GM19023 (cell line): Measurements from ENCODE around the gene LIPN.
"Not testable (repeated sequence)": the region's sequence is repeated elsewhere in the genome, so short reads cannot be mapped to it uniquely, and the experiment has no call there.

Source experiments
- ATAC-seq: cut with Tn5 transposase; IDR thresholded peaks from one replicate; pipeline ENCODE4 v1.9.1; 2021; ENCODE audit warnings: mild to moderate bottlenecking, moderate library complexity; ENCODE audit not compliant: unreplicated experiment

LIPN gene, protein sequence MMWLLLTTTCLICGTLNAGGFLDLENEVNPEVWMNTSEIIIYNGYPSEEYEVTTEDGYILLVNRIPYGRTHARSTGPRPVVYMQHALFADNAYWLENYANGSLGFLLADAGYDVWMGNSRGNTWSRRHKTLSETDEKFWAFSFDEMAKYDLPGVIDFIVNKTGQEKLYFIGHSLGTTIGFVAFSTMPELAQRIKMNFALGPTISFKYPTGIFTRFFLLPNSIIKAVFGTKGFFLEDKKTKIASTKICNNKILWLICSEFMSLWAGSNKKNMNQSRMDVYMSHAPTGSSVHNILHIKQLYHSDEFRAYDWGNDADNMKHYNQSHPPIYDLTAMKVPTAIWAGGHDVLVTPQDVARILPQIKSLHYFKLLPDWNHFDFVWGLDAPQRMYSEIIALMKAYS

DNA sequence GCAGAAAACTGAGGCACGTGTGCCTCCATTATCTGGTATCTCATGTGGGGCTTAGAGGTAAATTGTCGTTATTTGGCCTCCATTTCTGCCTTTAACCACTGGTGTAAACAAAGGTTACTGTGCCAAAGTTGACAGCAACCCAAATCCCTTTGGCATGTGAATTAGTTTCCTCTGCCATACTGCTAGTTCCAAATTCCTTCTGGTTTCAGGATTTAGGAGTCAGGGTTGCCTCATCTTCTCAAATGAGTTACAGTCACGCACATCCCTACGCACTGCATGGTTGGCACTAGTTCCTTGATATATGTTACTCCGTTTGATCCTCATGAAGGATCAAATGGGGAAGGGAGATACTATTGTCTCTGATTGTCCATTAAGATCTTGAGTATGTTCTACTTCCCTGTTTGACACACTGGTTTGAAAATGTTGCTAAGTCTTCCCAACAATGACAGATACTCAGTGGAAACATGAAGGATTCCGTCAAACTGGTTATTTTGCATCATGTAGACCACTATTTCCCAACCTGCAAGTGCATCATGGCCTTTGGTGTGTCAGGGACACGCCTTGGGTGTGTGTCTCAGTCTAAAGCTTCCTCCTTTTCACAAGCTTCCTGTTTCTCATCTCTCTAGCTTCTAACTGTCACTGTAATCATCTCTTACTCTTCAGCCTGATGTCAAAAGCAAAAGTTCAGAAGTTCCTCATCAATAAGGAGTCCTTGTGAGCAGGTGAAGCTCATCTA, at the start of gene LIPN:
LIPN (plus strand) TSS at position 655 of the 736 bp plus-strand sequence. CDS start 1,386 bp downstream, outside the sequence.
- no peak for ATAC-seq

DNA sequence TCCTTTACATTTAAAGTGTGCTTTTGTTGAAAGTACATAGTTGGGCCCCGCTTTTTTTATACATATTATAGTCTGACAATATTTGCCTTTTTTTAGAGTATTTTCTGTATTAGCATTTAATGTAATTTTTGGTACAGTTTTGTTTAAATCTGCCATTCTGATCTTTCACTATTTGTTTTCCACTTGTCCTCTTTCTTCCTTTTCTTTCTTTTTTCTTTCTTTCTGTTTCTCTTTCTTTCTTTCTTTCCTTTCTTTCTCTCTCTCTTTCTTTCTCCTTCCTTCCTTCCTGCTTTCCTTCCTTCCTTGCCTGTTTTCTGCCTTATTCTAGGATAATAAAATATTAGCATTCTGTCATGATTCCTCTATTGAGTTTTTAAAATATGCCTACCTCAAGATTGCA, 44.3 kb upstream of the LIPN start:
- no peak for ATAC-seq

DNA sequence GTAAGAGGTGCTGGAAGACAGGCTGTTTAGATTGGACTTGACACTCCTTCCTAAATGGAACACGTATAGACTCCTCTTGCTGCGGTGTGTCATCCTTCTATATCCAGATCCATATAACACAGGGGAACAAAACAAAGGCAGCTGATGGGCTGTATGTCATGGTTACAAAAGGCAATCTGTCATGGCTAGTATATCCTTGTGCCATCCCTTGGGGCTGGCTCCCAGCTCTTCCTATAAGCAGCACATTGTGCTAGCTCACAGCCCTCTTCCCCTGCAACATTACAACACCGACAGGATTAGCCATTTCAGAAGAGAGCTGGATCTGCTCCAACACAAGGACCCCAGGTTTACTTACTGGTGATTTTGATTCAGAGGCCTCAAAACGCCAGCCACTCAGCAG, 38.4 kb upstream of the LIPN start:
- no peak for ATAC-seq

DNA sequence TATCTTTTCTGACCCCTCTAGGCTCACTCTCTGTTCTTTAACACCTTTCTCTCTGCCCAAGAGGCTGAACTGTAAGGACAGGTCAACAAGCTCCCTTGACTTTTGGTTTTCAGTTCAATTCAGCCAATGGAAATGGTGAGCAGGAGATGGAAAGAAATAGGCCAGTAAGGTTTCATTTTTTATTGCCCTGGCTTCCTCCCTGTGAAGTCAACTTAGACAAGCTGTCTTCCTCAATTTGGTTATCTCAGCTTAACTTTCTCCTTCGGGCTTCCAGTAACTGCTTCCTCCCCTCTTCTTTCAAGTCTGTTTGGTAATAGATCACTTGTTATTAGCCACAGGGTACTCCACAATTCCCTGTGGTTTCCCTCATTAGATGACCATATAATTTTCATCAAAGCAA, 34.0 kb upstream of the LIPN start:
- ATAC-seq, result no peak

DNA sequence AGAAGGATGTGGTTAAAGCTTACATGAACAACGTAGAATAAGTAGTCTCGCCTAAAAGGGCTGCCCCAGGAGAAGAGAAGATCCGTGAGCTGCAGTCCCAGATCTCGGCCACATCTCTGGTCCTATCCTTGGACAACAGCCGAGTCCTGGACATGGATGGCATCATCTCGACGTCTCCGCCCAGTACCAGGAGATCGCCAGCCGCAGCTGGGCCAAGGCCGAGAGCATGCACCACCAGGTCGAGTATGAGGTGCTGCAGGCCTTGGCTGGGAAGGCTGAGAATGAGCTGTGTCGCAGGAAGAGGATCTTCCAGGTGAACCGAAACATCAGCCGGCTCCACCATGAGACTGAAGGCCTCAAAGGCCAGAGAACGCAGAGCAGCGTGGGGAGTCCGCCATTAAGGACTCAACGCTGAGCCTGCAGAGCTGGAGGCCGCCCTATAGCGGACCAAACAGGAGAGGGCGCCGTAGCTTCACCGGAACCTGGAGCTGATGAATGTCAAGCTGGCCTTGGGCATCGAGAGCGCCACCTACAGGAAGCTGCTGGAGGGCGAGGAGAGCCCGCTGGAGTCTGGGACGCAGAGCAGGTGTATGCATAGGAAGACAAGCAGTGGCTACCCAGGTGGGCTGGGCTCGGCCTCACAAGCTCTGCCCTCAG, 31.6 kb upstream of the LIPN start:
- ATAC-seq, result no peak

DNA sequence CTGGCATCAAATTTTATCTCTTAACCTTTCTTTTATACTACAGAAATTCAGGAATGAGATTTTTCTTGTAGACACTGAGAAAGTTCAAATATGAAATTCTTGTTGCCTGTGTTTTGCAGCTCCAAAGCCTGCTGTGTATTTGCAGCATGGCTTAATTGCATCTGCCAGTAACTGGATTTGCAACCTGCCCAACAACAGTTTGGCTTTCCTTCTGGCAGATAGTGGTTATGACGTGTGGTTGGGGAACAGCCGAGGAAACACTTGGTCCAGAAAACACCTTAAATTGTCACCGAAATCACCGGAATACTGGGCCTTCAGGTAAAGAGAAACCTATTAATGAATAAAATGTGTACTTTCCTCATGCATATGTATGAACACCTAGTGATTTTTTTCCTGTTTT, 29.0 kb upstream of the LIPN start:
- ATAC-seq, result no peak

DNA sequence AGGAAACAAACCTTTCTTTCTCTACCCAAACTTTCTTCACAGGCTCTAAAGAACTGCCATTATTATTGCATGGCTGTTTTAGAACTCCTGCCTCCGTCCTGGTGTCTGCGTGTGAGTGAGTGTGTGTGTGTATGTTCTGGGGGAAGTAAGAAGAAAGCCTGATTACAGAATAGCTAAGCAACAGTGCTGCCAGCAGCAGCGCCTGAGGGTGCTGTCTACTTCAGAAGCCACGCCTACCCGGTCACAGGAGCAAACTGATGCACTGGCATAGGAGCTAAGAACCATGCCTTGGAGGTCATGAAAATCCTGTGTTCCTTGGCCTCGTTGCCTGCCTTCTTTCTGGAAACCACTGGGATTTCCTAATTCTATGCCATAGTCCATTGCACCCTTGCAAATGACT, 28.5 kb upstream of the LIPN start:
- ATAC-seq, result no peak

DNA sequence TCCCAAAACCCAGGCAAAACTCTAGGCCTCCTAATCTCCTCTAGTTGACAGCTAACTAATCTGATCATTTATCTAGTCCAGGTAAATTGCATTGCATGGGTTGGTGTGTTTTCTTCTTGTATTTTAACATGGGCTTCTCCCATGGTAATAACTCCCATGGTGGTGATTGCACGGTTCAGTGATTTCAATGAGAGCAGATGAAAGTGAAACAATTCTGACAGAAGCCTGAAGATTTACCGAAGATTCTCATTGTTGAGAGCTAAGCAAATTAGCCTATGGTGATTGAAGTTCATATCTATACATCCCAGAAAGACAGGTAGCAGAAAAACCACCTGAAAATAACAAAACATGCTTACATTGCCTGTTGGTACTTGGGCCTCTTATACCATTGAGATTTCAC, 26.6 kb upstream of the LIPN start:
- ATAC-seq, result no peak

DNA sequence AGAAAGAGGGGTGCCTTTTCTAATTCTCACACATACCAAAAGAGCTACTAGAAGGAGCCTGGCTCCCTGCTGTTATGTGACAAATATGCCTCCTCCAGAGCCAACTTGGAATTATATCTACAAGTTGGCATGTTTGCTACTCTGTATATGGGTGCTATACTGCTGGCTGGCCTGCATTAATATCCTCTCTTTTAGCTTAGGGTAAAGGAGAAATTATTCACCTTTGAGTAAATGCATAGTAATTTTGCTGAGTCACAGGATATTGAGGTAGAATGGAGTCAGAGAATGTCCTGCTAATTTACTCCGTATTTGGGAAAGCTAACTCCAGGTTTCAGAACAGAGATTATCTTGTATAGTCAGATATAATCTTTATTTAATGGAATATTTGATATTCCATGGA, 24.2 kb upstream of the LIPN start:
- no peak for ATAC-seq

DNA sequence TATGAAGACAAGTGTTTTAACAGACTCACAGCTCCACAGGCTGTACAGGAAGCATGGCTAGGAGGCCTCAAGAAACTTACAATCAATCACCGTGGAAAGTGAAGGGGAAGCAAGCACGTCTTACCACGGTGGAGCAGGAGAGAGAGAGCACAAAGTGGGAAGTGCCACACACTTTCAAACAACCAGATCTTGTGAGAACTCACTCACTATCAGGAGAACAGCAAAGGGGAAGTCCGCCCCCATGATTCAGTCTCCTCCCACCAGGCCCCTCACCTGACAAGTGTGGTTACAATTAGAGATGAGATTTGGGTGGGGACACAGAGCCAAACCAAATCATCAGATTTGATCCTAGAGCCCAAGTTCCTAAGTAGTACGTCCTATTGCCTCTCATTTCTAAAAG, 17.9 kb upstream of the LIPN start:
- ATAC-seq, result not testable (repeated sequence)

DNA sequence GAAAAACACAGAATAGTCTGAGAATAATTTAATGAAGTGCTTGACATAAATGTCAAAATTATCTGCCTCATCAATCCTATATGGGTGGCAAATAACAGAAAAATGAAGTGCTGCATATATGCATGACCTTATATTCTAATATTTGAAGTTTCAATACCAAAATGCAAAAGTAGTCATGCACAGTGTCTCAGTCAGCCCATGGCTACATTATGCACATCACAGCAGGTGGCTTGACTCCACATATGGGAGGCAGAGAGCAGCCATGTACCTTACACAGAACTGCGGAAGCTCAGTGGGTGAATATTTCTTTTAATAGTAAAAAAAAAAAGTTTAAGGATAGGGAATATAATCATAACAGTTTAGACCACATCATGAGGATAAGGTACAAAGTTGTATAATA, 17.4 kb upstream of the LIPN start:
- no peak for ATAC-seq

DNA sequence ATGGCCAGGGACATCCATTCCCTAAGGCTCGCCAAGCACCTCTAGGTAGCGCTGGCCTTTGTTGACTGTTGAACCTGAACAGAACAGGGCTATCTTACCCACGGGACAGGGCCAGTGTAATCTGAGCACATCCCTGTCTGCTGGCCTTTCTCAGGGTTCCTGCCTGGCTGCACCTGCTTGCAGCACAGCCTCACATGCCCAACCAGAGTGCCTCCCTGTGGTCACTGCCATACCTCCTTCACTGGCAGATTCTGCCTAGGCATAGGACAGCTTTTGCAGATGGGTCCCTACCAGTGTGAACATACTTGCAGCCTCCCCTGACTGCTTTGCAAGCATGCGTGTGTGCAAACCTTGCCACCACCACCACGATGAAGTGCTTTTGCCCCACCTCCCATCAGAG, 15.8 kb upstream of the LIPN start:
- no peak for ATAC-seq

DNA sequence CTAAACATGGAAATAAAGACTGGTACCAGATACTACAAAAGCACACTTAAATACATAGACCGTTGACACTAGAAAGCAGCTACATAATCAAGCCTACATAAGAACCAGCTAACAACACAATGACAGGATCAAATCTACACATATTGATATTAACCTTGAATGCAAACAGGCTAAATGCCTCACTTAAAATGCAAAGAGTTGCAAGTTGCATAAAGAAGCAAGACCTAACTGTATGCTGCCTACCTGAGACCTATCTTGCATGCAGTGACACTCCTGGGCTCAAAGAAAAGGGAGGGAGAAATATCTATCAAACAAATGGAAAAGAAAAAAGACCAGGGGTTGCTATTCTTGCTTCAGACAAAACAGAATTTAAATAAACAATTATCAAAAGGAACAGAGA, 14.2 kb upstream of the LIPN start:
- no peak for ATAC-seq

DNA sequence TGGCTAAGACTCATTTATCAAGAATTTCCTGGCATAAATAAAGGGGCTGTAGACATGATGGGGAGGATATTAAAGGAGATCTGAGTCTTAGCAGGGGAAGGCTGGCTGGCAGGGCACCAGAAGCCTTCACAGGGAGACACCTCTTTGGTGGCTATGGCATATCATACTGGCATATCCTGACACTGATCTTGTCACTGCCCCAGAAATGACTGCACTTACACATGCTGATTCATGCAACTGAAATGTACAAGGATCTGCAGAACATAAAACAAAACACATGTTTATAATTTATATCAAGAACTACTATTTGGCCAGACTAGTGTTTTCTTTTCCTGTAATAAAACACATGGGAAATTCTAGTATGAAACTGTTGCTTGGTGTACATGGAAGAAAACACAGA, 5.5 kb upstream of the LIPN start:
- ATAC-seq, result no peak

DNA sequence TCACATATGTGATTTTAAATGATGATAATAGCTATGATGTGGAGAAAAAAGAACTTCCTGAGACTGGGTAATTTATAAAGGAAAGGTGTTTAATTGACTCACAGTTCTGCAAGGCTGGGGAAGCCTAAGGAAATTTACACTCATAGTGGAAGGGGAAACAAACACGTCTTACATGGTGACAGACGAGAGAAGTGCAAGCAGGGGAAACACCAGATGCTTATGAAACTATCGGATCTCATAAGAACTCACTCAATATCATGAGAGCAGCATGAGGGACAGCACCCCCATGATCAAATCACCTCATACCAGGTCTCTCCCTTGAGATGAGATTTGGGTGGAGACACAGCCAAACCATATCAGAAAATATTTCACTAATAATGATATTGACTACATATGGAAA, 4.1 kb upstream of the LIPN start:
- no peak for ATAC-seq

DNA sequence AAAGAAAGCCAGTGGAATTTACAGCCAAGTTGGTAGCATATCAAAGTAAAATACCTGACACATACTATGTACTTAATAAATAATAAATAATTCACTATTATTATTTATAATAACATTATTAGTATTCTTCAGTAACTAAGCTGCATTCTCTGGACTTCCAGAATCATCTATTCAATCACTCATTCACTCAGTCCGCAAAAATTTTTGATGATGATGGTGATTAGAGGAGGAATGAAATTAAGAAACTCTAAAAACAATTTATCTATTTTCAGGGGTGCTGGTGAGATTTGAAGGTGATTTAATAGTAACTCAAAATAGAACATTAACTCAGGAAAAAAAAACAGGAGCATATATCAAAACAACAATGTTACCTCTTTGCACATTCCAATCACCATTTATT, 3.2 kb upstream of the LIPN start:
- ATAC-seq, result no peak

DNA sequence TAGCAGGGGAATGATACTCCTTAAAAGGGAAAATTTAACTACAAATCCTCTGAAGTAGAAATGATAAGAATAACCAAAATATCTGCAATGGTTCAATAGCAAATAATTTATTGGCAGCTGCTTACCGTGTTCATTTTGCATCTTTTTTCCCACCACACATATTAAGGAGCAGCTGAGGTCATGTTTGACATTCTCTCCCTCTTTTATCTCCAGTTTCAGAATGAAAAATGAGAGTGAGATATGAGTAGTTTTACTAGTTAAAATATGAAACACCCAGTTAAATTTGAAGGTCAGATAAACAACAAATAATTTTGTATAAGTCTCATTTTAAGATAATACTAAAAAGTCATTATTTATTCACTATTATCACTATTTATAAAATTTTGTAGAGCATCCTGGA, 3.1 kb downstream of the LIPN start:
- no peak for ATAC-seq

DNA sequence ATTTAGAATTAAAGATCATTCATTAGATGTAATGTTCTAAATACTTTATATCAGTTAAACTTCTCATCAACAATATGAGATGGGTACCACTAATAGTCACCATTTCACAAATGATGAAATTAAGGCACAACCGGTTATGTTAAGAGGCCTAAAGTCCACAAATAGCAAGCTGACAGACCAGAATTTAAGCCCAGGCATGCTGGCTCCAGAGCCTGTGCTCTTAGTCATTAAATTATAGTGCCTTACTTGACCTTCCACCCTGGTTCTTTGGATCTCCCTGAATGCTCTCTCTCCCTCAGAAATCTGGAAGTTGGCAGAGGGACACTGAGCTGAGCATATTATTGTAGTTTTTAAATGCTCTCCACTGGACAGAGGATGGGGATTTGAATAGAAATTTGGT, 3.6 kb downstream of the LIPN start:
- no peak for ATAC-seq

DNA sequence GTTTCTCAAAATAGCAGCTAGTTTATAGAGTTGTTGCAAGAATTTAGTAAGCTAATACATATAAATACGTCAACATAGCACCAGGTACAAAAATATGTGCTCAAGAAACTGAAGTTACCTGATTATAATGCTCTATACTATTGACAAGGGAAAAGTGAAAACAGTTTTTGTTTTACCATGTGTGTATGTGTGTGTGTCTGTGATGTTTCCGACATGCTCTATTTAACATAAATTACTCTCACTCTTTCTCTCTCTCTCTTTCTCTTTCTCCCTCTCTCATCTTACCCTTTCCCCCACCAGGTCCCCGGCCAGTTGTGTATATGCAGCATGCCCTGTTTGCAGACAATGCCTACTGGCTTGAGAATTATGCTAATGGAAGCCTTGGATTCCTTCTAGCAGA, 4.3 kb downstream of the LIPN start:
- ATAC-seq, result no peak

DNA sequence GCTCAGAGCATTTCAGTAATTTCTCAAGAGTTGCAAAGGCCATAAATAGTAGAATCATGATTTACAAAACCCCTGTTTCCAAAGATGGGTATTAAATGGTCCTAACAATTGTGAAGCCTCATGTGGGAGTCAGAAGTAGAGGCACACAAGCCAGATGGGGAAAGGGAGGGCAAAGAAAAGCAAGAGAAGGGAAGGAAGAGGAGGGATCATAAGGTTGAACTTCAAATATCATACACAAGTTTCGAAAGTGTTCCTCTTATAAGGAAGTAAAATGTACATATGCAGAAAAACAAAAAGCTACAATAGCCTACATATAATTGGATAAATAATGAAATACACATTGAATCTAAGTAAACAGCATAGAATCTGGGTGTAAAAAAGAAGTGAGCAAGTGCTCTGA, 6.0 kb downstream of the LIPN start:
- ATAC-seq, result no peak

DNA sequence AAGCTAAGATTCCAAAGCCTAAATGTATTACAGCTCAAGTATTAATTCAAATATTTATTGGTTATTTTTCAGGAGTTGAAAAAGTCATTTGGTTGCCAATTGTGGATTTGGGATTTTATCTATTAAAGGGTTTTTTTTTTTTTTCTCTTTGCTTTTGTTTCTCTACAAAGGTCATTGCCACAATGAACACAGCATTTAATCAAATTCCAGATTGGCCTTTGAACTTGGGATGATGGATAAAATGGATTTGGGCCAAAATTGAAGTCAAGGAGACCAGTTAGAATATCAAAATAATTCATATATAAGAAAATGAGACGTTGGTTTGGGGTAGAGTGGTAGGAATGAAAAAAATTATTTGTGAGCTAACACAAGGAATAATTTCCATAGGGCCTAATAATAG, 9.6 kb downstream of the LIPN start:
- no peak for ATAC-seq

DNA sequence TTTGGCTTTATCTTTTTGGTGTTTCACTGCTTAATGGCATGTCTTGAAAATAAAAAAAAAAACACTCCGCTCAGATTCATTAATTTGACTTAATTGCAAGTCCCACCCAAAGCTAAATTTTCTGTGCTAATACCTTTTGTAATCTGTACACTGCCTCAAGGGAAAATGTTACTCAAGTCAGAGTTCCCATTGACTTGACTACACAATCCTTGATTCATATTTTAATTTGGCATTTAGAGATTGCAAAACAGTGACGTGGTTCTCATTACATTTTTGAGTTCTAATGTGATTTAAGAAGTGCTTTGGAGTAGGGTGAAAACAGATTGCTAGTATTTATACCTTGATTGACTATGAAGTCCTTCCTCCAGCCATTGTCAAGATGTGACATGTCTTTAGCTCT, 21.4 kb downstream of the LIPN start:
- no peak for ATAC-seq
